ENCODE data around the gene NPAP1.

DNA sequence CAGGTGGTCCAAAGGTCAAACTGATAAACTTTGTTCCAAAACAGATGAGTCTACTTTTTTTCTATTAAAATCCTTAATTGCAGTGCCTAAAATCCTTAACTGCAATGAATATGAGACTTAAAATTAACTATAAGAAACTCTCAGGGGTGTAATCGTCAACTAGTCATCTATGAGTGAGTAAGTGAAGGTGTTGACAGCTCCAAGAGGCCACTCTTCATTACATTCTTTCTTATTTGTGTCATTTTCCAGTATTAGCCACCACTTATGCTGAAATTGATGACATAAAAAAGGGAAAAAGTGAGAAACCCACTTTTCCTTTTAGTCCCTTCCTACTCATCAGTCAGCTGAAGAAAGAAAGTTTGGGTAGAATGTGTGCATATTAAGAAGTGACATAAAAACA is 12.6 kb upstream of the NPAP1 start:
- TF ChIP-seq, protein P1, sequence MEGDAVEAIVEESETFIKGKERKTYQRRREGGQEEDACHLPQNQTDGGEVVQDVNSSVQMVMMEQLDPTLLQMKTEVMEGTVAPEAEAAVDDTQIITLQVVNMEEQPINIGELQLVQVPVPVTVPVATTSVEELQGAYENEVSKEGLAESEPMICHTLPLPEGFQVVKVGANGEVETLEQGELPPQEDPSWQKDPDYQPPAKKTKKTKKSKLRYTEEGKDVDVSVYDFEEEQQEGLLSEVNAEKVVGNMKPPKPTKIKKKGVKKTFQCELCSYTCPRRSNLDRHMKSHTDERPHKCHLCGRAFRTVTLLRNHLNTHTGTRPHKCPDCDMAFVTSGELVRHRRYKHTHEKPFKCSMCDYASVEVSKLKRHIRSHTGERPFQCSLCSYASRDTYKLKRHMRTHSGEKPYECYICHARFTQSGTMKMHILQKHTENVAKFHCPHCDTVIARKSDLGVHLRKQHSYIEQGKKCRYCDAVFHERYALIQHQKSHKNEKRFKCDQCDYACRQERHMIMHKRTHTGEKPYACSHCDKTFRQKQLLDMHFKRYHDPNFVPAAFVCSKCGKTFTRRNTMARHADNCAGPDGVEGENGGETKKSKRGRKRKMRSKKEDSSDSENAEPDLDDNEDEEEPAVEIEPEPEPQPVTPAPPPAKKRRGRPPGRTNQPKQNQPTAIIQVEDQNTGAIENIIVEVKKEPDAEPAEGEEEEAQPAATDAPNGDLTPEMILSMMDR (IDR thresholded peaks at IDR 0.05): no peak
- no peak for TF ChIP-seq RXRA (IDR thresholded peaks at IDR 0.05; ENCODE audit: borderline replicate concordance, low read depth)
- no peak for TF ChIP-seq SIN3A (IDR thresholded peaks at IDR 0.05; ENCODE audit: borderline replicate concordance, low read depth, low read length)
